Ishikawa (cell line): ENCODE measurements around the gene SELPLG.

Experiments used
- CEBPB ChIP-seq: IDR thresholded peaks from 2 replicates; pipeline ENCODE4 v1.6.1; 2012
- CREB1 ChIP-seq: IDR thresholded peaks from 2 replicates; pipeline ENCODE4 v1.6.1; 2012; ENCODE audit warnings: low read depth
- EGR1 ChIP-seq: IDR thresholded peaks from 2 replicates; pipeline ENCODE4 v1.6.1; 2012
- EP300 ChIP-seq: IDR thresholded peaks from 2 replicates; pipeline ENCODE4 v1.6.1; 2012; ENCODE audit warnings: borderline replicate concordance
- FOXM1 ChIP-seq: IDR thresholded peaks from 2 replicates; pipeline ENCODE4 v1.6.1; 2012; ENCODE audit warnings: low read depth, borderline replicate concordance
- NFIC ChIP-seq: IDR thresholded peaks from 2 replicates; pipeline ENCODE4 v1.6.1; 2012
- RAD21 ChIP-seq: IDR thresholded peaks from 2 replicates; pipeline ENCODE4 v1.6.1; 2012; ENCODE audit warnings: low read depth
- TAF1 ChIP-seq: IDR thresholded peaks from 2 replicates; pipeline ENCODE4 v1.6.1; 2012; ENCODE audit warnings: low read depth, mild to moderate bottlenecking
- TCF12 ChIP-seq: IDR thresholded peaks from 2 replicates; pipeline ENCODE4 v1.6.1; 2012; ENCODE audit warnings: low read depth
- TEAD4 ChIP-seq: IDR thresholded peaks from 2 replicates; pipeline ENCODE4 v1.6.1; 2012
- YY1 ChIP-seq: IDR thresholded peaks from 2 replicates; pipeline ENCODE4 v1.6.1; 2012; ENCODE audit warnings: low read depth
- ZBTB7A ChIP-seq: IDR thresholded peaks from 2 replicates; pipeline ENCODE4 v1.6.1; 2012; ENCODE audit warnings: low read depth
- TF ChIP-seq, protein P1 (sequence below): IDR thresholded peaks from 2 replicates; pipeline ENCODE4 v1.6.1; 2012
- TF ChIP-seq, protein P2 (sequence below): IDR thresholded peaks from 2 replicates; pipeline ENCODE4 v1.6.1; 2012; ENCODE audit warnings: low read depth, mild to moderate bottlenecking
- TF ChIP-seq, protein P3 (sequence below): IDR thresholded peaks from 2 replicates; pipeline ENCODE4 v1.6.1; 2012

SELPLG gene

DNA sequence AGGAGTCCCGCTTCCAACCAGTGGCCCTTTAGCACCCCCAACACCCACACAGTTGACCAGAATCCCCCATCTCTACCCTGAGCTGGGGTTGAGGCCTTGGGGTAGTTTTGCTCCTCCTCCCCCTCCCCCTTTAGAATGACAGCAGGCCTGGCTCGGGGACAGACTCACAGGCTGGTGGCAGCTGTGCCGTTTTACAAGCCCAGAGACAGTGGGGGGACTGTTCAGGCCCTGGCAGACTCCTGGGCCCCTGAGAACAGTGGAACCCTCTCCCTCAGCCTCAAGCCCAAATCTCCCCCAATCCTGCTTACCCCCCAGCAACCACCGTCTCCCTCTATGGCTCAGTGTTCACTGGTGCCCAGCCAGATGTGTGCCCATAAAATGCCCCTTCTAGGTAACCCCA, 45.9 kb downstream of the SELPLG start:
- no peak for TF ChIP-seq YY1
- no peak for TF ChIP-seq TCF12
- TF ChIP-seq TEAD4: no peak
- no peak for TF ChIP-seq RAD21
- TF ChIP-seq EGR1: no peak
- no peak for TF ChIP-seq FOXM1

DNA sequence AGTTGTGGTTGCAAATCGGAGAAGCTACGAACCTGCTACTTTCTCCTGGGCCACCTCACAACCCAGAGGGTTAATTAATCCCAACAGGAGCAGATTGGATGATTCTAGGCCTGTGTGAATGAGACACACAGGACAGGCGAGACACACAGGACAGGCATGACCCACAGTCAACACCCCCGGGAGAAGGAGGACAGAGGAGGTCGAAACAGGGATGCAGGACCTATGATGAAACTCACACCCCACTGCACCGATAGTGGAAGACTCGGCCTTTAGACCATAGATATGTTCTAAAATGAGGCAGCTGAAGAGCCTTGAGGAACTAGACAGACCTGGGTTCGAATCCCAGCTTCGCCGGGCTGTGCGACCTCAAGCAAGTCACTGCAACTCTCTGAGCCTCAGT, 47.4 kb downstream of the SELPLG start:
- TF ChIP-seq NFIC (no peak), ZBTB7A (no peak), TEAD4 (no peak), RAD21 (no peak), TAF1 (no peak), YY1 (no peak), EP300 (no peak), EGR1 (no peak), FOXM1 (no peak), CEBPB (no peak), TCF12 (no peak), CREB1 (no peak)
- TF ChIP-seq, protein P1, sequence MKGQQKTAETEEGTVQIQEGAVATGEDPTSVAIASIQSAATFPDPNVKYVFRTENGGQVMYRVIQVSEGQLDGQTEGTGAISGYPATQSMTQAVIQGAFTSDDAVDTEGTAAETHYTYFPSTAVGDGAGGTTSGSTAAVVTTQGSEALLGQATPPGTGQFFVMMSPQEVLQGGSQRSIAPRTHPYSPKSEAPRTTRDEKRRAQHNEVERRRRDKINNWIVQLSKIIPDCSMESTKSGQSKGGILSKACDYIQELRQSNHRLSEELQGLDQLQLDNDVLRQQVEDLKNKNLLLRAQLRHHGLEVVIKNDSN: no peak
- TF ChIP-seq, protein P2, sequence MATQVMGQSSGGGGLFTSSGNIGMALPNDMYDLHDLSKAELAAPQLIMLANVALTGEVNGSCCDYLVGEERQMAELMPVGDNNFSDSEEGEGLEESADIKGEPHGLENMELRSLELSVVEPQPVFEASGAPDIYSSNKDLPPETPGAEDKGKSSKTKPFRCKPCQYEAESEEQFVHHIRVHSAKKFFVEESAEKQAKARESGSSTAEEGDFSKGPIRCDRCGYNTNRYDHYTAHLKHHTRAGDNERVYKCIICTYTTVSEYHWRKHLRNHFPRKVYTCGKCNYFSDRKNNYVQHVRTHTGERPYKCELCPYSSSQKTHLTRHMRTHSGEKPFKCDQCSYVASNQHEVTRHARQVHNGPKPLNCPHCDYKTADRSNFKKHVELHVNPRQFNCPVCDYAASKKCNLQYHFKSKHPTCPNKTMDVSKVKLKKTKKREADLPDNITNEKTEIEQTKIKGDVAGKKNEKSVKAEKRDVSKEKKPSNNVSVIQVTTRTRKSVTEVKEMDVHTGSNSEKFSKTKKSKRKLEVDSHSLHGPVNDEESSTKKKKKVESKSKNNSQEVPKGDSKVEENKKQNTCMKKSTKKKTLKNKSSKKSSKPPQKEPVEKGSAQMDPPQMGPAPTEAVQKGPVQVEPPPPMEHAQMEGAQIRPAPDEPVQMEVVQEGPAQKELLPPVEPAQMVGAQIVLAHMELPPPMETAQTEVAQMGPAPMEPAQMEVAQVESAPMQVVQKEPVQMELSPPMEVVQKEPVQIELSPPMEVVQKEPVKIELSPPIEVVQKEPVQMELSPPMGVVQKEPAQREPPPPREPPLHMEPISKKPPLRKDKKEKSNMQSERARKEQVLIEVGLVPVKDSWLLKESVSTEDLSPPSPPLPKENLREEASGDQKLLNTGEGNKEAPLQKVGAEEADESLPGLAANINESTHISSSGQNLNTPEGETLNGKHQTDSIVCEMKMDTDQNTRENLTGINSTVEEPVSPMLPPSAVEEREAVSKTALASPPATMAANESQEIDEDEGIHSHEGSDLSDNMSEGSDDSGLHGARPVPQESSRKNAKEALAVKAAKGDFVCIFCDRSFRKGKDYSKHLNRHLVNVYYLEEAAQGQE: no peak
- TF ChIP-seq, protein P3, sequence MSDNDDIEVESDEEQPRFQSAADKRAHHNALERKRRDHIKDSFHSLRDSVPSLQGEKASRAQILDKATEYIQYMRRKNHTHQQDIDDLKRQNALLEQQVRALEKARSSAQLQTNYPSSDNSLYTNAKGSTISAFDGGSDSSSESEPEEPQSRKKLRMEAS: no peak

DNA sequence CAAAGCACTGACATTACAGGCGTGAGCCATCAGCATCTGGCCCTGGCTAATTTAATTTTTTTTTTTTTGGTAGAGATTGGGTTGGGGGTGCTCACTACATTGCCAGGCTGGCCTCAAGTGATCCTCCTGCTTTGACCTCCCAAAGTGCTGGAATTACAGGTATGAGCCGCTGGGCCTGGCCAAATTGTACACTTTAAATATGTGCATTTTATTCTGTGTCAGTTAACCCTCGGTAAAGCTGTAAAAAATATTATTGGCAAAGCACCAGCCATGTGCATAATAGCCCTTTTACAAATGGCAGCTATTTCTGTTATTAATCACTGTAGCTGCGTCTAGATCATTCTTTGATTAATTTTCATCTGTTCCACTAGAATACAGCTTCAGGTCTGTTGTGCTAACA, 47.8 kb downstream of the SELPLG start:
- TF ChIP-seq, protein P1: no peak
- TF ChIP-seq CEBPB (no peak), TAF1 (no peak)
- TF ChIP-seq, protein P3: no peak

DNA sequence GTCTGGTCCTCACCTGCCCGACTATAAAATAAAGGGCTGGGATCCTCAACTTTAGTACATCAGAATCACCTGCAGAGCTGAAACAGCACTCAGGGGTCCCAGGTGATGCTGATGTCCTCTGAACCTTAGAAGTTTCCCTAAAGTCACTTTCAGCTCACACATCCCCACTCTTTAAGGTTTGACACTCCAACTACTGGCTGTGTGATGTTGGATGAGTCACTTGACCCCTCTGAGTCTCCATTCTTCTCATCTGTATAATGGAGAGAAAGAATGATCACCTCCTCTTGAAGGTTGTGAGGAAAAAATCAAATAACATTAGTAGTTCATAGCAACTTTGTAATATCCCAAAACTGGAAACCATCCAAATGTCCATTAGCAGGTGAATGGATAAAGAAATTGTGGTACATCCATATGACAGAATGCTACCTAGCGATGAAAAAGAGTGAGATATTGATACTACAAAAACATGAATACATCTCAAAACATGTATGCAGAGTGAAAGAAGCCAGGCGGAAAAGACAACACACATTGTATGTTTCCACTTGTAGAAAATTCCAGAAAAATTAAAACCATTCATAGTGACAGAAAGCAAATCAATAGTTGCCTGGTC, 49.1 kb downstream of the SELPLG start:
- TF ChIP-seq EP300 (no peak), FOXM1 (no peak), EGR1 (no peak)

DNA sequence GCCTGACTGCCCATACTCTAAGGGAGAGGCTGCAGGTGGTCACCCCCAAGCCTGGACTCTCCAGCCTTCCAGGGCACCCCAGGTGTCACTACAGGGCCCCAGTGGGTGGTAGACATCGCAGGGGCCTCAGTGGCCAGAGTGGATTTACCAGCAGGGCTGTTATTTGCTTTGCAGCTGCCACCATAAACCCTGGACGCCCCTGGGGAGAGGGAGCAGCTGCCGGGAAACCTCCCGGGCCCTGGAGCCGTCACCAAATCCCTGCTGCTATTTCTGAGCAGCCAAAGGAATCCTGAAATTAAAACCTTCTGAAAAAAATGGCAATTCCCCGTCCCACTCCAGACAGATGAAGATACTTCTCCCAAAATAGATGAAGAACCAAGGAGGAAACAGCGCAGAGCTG, 49.7 kb downstream of the SELPLG start:
- TF ChIP-seq NFIC: no peak
- TF ChIP-seq ZBTB7A: no peak
- no peak for TF ChIP-seq CREB1
- TF ChIP-seq EGR1: no peak
- TF ChIP-seq TEAD4: no peak
- no peak for TF ChIP-seq YY1
- TF ChIP-seq, protein P1: no peak
- no peak for TF ChIP-seq EP300
- TF ChIP-seq, protein P2: no peak
- no peak for TF ChIP-seq RAD21
- no peak for TF ChIP-seq FOXM1
- no peak for TF ChIP-seq TAF1
- TF ChIP-seq CEBPB: no peak
- TF ChIP-seq TCF12: no peak
- TF ChIP-seq, protein P3: no peak
